Measurements from ENCODE around the gene CDC42. TPM values are rescaled to one million over a fixed set of nuclear protein-coding genes. Genes with fewer than 3 reads are reported as not detected.
A peak's percentile ranks its signal among the peaks of the same experiment; 100 is the strongest.
"Not testable (repeated sequence)": the region's sequence is repeated elsewhere in the genome, so short reads cannot be mapped to it uniquely, and the experiment has no call there.

CDC42 gene
- 550 and 578 TPM in 2 replicates for total RNA-seq (2014; rRNA removed; shearing (Covaris generic))

DNA sequence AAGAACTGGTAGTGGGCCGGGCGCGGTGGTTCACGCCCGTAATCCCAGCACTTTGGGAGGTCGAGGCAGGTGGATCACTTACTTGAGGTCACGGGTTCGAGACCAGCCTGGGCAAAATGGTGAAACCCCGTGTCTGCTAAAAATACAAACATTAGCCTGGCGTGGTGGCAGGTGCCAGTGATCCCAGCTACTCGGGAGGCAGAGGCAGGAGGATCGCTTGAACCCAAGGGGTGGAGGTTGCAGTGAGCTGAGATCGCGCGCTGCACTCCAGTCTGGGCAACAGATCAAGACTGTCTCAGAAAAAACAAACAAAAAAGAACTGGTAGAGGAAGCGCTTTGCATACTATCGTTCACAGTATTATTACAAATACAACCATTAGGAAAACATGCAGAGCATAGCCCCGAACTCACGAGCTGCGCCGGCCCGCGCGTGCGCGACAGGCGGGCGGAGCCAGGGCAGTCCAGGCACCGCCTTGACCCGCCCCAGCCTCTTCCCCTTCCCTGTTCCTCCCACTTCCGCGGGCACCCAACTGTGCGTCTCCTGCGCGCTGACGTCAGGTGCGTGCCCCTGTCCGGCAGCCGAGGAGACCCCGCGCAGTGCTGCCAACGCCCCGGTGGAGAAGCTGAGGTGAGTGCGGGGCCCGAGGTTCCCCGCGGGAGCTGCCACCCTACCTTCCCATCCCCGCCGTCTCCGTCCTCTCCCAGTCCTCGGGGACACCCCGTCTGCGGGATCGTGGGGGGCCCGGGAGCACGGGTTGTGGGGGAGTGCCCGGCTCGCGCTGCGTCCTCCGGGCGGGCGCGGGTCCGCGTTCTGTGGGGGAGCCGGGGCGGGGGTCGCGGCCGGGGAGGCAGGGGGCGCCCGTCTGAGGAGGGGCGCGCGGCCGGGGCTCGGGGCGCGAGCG lies at the start of gene CDC42:
CDC42 (plus strand) TSS at position 595 of the 902 bp plus-strand sequence. CDS start 25,770 bp downstream, outside the sequence.
- DNase-seq (ENCODE audit: low read depth) = peak; percentile 96

DNA sequence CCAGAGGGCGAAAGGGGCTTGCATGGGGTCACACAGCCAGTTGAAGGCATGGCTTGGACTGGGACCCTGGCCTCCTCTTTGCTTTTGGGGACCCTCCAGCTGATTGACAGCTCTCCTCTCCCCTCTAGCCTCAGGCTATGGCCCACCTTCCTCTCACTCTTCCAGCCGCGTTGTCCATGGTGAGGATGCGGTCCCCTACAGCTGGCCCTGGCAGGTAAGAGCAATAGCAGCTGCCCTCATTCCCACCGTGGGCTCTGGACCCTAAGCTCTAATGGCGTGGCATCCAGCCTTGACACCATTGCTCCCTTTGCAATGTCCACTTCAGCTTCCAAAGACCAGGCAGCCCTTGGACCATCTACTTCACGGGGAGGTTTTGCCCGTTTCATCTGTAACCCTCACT lies 49.6 kb upstream of the CDC42 start:
- not testable (repeated sequence) for DNase-seq (ENCODE audit: low read depth)

DNA sequence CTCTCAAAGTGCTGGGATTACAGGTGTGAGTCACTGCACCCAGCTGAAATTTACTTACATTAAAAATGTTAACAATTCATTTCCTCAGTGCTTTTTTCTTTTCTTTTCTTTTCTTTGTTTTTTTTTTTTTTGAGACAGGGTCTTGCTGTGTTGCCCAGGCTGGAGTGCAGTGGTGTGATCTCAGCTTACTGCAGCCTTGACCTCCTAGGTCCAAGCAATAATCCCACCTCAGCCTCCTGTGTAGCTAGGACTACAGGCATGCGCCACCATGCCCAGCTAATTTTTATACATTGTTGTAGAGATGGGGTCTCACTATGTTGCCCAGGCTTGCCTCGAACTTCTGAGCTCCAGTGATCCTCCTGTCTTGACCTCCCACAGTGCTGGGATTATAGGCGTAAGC lies 48.5 kb upstream of the CDC42 start:
- not testable (repeated sequence) for DNase-seq (ENCODE audit: low read depth)

DNA sequence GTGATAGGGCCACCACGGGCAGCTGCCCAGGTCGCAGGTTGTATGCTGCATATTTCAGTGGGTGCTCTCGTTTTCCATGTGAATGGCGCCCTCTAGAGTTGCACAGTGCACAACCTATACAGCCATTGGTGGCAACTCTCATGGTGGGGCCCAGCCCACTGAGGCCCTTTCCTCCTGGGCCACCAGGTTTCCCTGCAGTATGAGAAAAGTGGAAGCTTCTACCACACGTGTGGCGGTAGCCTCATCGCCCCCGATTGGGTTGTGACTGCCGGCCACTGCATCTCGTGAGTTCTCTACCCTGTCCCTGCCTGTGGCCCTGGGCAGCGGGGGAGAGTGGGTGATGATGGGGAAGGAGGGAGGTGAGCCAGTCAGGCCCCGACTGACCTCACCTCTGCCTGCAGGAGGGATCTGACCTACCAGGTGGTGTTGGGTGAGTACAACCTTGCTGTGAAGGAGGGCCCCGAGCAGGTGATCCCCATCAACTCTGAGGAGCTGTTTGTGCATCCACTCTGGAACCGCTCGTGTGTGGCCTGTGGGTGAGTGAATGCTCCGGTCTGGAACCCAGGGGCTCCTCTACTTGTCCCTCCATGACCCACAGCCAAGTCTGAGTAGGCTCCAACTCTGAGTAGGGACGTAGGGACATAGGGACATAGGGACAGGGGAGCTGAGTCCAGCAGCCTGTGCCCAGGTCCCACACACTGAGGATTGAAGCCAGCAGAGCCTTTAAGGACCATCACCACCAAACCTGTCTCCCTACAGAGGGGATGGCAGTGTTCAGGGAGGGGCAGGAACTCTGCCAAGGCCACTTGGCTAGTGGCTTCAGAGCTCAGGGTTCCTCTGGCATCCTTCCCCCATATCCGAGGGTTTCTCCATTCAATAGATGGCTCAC lies 47.0 kb upstream of the CDC42 start:
- peak; percentile 48 for DNase-seq (ENCODE audit: low read depth)

DNA sequence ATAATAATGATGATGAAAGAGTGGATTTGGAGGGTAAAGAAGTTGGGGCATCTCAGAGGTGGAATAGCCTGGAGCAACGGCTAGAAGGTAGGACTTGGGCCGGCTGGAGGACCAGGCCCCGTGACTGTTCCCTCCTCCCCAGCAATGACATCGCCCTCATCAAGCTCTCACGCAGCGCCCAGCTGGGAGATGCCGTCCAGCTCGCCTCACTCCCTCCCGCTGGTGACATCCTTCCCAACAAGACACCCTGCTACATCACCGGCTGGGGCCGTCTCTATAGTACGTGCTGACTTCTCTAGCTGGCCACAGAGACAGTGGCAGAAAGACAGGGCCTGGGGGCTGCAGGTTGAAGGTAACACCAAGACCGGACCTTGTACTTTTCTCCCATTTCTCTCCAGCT lies 45.8 kb upstream of the CDC42 start:
- not testable (repeated sequence) for DNase-seq (ENCODE audit: low read depth)

DNA sequence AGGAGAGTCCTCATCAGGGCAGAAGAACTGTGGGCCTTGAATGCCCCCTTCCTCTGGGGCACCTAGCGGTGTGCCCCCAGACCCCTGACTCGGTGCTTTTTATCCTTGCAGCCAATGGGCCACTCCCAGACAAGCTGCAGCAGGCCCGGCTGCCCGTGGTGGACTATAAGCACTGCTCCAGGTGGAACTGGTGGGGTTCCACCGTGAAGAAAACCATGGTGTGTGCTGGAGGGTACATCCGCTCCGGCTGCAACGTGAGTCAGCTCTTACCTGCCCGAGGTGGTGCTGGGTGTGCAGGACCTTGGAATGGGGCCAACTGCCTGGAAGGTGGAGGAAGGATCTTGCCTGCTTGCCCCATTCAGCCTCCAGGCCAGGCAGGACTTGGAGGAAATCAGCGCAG lies 45.2 kb upstream of the CDC42 start:
- not testable (repeated sequence) for DNase-seq (ENCODE audit: low read depth)

DNA sequence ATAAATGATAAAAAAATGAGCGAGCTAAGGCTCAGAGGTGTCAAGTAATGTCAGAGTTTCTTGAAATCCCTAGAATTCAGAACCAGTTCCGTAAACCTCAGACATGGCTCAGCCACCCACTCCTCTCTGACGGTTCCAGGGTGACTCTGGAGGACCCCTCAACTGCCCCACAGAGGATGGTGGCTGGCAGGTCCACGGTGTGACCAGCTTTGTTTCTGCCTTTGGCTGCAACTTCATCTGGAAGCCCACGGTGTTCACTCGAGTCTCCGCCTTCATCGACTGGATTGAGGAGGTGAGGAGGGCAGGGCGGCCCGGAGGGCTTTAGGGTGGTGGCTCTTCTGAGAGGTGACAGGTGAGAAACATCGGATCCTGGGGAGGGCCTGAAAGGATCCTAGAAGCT lies 42.9 kb upstream of the CDC42 start:
- not testable (repeated sequence) for DNase-seq (ENCODE audit: low read depth)

DNA sequence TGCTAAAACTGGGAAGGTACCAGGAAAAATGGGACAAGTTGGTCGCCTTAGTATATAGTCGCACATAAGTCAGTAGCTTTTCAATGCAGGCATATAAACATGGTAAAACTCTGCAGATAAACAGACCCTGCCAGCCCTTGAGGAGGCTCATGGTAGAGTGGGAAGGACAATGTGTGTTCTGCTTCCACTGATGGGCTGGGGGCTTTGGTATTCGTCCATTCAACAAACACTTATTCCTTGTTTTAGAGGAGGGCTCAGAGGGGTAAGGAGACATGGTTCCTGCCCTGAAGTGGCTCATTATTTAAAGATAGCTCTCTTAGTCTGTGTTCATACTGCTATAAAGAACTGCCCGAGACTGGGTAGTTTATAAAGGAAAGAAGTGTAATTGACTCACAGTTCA lies 39.8 kb upstream of the CDC42 start:
- not testable (repeated sequence) for DNase-seq (ENCODE audit: low read depth)

DNA sequence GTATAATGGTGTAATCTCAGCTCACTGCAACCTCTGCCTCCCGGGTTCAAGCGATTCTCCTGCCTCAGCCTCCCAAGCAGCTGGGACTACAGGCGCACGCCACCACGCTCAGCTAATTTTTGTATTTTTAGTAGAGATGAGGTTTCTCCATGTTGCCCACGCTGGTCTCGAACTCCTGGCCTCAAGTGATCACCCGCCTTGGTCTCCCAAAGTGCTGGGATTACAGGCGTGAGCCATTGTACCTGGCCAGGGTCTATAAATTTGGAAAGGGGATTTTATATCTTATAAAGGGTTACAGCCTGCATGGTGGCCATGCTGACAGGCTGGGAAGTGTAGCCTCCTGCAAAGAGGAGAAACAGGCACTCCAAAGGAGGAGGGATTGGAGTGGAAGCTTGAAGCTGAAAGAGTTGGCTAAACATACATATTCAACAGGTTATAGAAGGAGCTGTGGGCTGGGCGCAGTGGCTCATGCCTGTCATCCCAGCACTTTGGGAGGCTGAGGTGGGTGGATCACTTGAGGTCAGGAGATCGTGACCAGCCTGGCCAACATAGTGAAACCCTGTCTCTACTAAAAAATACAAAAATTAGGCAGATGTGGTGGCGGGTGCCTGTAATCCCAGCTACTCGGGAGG lies 37.8 kb upstream of the CDC42 start:
- DNase-seq (ENCODE audit: low read depth) = not testable (repeated sequence)

DNA sequence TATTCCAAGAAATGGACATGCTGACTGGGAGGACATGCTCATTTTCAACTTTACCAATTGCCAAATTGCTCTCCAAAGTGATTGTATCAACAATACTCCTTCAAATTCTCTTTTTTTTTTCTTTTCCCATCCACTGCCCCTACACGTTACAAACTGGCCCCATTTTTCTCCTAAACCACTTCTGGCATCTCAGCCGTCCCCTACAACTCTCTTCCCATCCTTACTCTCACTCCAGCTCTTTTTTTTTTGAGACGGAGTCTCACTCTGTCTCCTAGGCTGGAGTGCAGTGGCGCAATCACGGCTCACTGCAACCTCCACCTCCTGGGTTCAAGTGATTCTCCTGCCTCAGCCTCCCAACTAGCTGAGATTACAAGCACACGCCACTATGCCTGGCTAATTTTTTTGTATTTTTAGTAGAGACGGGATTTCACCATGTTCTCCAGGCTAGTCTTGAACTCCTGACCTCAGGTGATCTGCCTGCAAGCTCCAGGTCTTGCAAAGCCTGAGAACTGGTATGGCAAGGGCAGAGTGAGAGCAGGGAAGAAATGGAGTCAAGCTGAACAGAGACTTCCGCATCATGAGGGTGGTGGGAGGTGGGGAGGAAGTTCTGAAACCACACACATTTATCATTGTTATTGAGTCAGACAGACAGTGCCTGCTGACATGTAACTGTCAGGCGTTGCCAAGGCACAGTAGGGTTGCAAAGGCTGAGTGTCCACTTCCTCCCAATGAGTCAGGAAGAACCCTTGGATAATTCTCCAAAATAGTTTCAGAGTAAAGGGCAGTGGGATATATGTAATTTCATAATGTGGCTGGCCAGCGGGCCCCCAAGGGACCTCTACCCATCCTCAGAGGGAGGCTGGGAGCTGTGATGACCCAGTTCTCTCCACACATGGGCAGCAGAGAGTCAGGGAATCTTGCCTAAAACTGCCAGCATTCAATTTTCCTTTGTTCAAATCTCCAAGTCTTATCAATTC lies 33.6 kb upstream of the CDC42 start:
- DNase-seq (ENCODE audit: low read depth) = peak; percentile 97

DNA sequence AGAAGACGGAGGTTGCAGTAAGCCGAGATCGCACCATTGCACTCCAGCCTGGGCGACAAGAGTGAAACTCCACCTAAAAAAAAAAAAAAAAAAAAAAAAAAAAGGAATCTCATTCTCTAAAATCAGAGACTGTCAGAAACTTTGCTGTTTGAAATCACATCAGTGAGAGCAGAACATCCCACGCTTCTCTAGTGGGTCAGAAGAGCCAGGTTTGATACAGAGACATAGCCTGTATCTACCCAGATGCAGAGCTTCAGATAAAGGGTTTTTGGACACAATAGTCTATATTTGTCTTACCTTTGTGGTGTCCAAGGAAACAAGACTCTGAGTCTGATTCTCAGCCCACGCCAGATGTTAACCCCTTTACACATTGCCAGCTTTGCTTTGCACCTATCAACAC lies 31.4 kb upstream of the CDC42 start:
- no peak for DNase-seq (ENCODE audit: low read depth)

DNA sequence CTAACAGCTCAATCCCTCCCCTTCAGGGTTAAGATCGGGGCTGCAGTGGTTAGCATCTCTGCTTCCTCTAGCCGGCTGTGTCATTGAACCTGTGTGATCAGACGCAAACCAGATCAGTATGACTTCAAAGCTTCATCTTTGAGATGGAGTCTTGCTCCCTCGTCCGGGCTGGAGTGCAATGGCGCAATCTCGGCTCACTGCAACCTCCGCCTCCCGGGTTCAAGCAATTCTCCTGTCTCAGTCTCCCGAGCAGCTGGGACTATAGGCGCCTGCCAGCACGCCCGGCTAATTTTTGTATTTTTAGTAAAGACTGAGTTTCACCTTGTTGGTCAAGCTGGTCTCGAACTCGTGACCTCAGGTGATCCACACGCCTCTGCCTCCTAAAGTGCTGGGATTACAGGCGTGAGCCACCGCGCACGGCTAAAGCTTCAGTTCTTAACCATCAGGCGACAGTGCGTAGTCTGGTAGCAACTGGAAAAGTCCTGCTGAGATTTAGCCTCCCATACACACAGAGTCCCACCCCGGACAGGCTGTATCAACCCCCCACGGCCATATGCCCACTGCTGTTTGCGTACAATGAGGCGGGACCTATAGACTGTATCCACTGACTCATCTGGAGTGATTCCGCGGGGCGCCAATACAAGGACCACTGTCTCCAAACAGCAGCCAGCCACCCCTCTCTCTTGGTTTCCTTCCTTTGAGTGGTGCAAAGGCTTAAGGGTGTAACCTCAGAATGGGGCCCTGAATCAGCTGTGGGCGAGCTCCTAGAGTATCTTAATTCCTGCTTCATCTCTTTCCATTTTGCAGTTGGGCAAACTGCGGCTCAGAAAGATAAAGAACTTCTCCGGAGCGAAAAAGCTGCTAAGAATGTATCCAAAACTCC lies 27.8 kb upstream of the CDC42 start:
- peak; percentile 63 for DNase-seq (ENCODE audit: low read depth)

DNA sequence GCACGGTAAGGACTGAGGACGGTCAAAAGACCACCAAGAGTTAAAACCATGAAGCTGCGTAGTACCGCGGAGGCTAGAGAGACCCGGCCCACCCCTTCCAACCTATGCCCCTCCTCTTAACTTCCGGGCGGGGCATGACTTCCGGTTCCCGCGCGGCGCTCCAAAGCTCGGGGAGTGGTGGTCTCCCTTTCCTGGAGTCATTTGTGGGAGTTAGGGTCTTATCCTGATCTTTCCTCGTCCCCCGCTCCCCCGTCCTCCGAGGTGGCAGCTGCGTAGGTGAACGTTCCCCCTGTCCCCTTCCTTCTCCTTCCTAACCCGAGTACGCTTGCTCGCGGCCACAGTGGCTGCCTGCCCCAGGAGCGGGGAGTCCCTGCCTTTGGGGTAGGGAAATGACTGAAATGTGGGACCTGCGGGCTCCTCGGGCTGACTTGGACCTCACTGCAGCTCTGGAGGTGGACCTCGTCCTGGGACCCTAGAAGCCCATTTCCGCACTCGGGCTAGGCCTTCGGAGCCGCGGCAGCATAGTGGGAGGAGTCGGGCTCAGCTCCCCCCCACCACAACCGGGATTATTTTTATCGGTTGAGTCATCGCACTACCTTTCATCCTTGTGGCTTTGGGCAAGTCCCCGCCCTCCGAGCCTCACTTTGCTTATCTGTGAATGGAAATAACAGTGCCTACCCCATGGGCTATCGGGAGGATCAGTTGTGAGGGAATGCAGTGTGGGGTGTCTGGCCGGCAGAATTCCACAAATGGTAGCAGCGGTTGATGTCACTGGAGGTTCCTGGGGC lies 26.9 kb upstream of the CDC42 start:
- DNase-seq (ENCODE audit: low read depth) = peak; percentile 94

DNA sequence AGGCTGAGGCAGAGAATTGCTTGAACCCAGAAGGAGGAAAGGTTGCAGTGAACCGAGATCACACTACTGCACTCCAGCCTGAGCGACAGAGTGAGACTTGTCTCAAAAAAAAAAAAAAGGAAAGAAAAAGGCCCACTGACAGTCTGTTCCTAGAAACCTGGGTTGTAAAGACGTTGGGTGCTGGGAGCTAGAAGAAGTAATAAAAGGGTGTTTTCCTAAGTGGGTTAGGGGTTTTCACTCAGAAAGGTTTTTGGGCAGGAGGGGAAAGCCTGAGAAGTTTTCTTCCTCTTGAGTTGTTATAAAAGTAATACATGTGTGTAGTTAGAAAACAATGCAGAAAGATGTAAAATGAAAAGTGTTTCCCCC lies 25.6 kb upstream of the CDC42 start:
- no peak for DNase-seq (ENCODE audit: low read depth)

DNA sequence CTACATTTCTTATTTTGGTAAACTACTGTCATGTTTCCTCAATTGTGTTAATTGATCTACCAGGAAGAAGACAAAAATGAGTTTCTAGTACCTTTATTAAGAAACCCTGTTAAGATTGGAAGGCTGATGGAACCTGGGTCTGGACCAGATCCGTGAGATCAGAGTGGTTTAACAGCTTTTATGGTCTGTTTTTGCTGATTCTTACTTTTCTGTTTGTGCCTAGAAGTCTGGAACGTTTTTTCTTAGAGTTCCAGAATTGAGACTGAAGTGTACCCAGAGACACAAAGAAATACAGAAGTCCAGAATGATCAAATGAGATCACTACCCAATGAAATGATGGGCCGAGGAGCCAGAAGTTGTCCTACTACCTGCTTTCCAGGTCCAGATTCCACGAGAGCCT lies 22.5 kb upstream of the CDC42 start:
- DNase-seq (ENCODE audit: low read depth) = no peak

DNA sequence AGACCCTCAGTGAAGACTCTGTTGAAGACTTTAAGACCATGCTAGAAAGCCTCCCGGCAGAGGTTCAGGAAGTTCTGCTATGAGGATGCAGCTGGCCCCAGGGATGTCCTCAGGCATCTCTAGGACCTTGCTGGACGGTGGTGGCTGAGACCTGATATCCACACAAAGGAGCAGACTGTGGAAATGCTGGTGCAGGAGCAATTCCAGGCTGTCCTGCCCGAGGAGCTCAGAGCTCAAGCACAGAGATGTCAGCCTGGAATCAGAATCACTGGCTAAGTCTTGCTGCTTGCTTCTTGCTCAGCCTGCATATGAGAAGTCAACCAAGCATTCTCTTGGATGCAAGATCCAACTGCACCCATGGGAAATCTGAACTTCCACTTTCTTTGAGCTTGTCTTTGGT lies 22.0 kb upstream of the CDC42 start:
- no peak for DNase-seq (ENCODE audit: low read depth)

DNA sequence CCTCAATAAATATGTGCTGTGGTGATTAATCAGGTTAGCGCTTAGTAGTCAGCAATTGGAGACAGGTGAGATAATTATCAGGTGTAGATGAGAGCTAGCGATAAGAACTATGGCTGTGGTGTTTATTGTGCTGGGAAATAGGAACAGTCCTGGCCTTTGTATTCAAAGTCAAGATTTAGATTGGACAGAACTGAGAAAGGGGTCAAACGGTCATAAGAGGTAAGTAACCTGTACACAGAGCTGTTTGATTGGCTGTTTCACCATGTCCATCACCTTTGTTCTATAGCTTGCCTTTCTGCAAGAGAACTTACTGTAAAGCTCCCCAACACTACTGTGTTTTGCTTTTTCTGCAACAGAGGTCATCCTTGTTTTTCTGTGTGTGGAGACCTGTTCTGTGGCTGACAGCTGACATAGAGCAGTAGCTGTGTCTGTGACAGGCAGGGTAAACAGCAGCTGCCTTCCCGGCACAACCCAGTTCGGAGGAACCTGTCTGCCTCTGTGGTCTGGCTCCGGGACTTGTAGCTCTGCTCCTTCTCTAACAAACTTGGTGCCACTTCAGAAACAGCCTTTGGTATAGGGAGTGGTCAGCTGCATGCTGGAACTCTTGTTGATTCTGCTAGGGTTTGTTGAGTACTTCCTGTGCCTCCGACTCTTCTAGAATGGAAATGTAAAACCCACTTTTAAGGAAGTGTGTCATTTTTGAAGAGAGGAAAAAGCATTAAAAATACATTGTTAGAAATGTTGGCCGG lies 21.1 kb upstream of the CDC42 start:
- no peak for DNase-seq (ENCODE audit: low read depth)

DNA sequence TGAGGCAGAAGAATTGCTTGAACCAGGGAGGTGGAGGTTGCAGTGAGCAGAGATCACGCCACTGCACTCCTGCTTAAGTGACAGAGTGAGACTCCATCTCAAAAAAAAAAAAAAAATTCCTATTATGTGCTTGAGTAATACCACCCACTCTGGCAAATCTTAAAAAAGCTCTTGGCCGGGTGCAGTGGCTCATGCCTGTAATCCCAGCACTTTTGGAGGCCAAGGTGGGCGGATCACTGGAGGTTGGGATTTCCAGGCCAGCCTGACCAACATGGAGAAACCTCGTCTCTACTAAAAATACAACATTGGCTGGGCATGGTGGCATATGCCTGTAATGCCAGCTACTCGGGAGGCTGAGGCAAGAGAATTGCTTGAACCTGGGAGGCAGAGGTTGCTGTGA lies 17.7 kb upstream of the CDC42 start:
- not testable (repeated sequence) for DNase-seq (ENCODE audit: low read depth)
